SK-N-MC (cell line): ENCODE results near the gene KIAA0408.

Experiments used
- EZH2 ChIP-seq: fragments of 200-600 bp; sonication (generic); IDR thresholded peaks from one replicate; pipeline ENCODE4 v1.6.1; 2017; ENCODE audit warnings: antibody characterized with exemption
- POLR2AphosphoS5 ChIP-seq: IDR thresholded peaks from 2 replicates; pipeline ENCODE4 v1.6.1; 2012; ENCODE audit warnings: mild to moderate bottlenecking, low read depth, low read length, borderline replicate concordance

DNA sequence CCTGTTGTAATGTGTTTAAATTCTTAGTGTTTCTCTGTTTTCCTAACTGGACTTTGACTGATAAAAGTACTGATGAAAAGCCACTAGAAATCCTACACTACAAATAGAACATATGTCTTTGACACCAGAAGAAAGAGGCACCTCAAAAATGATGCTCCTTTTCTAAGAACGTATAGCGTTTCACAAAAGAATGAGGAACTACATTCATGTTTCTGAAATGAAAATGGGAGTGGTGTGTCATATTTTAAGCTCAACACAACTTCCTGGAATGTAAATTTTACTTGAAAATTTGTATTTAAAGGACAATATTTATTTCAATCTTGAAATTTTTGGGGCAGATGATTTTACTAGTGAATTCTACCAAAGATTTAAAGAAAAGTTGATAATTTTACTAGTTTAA is 35.3 kb downstream of the KIAA0408 start:
- no peak for TF ChIP-seq EZH2
- no peak for TF ChIP-seq POLR2AphosphoS5
